Measurements from ENCODE around the gene PCARE. TPM values are rescaled to one million over a fixed set of nuclear protein-coding genes. Genes with fewer than 3 reads are reported as not detected.

PCARE gene
- total and polyA plus RNA-seq, 2 experiments from 2014 or later = not detected

DNA sequence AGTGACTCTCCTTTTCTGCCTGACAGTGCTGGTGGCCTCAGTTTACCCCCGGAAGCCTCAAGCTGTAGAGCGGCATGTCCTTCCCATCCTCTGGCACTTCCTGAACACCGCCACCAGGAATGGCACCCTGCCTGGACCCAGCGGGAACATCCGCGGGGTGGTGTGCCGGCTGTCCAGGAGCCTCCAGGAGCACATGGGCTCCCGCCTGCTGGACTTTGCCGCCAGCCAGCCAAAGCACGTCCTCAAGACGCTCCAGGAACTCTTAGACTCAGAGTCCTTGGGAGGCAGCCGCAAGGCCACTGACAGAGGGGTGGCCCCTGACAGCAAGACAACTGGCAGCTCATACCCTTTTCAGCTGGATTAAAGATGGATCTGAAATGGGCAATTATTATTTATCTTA lies 22.6 kb downstream of the PCARE start:
- H3K36me3 Mint-ChIP-seq (ENCODE audit: low read depth) = no peaks in the 10 kb centered on the region
- no peak overlapping the region for H3K4me3 Mint-ChIP-seq
- Histone ChIP-seq H2AFZ (no peak overlapping the region), H3K36me3 (ENCODE audit: insufficient read depth) (no peaks in the 10 kb centered on the region), H4K20me1 (replicated peaks; ENCODE audit: insufficient read depth) (no peaks in the 10 kb centered on the region), H3K4me2 (no peak overlapping the region), H3K9me2 (ENCODE audit: insufficient read depth) (no peaks in the 10 kb centered on the region), H3K4me1 (ENCODE audit: insufficient read depth) (peaks cover 10% of the 10 kb centered on the region), H3F3A (replicated peaks; ENCODE audit: low read depth) (no peaks in the 10 kb centered on the region), H3K79me2 (replicated peaks; ENCODE audit: insufficient read depth) (no peaks in the 10 kb centered on the region), H3K27ac (ENCODE audit: low read depth) (no peak overlapping the region), H3K27me3 (ENCODE audit: insufficient read depth) (no peaks in the 10 kb centered on the region), H3K4me3 (no peak overlapping the region)
- H3K4me1 Mint-ChIP-seq = peaks cover 24% of the 10 kb centered on the region
- H3K27me3 Mint-ChIP-seq (ENCODE audit: insufficient read depth, low read depth, poor library complexity) = peaks cover 7% of the 10 kb centered on the region
- TF ChIP-seq ZNF331 (CRISPR knock-in tag; IDR thresholded peaks at IDR 0.05; ENCODE audit: low read depth) = no peak
- no peak for TF ChIP-seq EZH2 (IDR thresholded peaks at IDR 0.05; ENCODE audit: low read depth, unreplicated experiment)
- no peak for TF ChIP-seq JUNB (IDR thresholded peaks at IDR 0.05; ENCODE audit: unreplicated experiment)
- TF ChIP-seq, protein P1, sequence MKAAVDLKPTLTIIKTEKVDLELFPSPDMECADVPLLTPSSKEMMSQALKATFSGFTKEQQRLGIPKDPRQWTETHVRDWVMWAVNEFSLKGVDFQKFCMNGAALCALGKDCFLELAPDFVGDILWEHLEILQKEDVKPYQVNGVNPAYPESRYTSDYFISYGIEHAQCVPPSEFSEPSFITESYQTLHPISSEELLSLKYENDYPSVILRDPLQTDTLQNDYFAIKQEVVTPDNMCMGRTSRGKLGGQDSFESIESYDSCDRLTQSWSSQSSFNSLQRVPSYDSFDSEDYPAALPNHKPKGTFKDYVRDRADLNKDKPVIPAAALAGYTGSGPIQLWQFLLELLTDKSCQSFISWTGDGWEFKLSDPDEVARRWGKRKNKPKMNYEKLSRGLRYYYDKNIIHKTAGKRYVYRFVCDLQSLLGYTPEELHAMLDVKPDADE (IDR thresholded peaks at IDR 0.05) = no peak
- TF ChIP-seq STAT1 (IDR thresholded peaks at IDR 0.05; ENCODE audit: unreplicated experiment) = no peak
- TF ChIP-seq, protein P2, sequence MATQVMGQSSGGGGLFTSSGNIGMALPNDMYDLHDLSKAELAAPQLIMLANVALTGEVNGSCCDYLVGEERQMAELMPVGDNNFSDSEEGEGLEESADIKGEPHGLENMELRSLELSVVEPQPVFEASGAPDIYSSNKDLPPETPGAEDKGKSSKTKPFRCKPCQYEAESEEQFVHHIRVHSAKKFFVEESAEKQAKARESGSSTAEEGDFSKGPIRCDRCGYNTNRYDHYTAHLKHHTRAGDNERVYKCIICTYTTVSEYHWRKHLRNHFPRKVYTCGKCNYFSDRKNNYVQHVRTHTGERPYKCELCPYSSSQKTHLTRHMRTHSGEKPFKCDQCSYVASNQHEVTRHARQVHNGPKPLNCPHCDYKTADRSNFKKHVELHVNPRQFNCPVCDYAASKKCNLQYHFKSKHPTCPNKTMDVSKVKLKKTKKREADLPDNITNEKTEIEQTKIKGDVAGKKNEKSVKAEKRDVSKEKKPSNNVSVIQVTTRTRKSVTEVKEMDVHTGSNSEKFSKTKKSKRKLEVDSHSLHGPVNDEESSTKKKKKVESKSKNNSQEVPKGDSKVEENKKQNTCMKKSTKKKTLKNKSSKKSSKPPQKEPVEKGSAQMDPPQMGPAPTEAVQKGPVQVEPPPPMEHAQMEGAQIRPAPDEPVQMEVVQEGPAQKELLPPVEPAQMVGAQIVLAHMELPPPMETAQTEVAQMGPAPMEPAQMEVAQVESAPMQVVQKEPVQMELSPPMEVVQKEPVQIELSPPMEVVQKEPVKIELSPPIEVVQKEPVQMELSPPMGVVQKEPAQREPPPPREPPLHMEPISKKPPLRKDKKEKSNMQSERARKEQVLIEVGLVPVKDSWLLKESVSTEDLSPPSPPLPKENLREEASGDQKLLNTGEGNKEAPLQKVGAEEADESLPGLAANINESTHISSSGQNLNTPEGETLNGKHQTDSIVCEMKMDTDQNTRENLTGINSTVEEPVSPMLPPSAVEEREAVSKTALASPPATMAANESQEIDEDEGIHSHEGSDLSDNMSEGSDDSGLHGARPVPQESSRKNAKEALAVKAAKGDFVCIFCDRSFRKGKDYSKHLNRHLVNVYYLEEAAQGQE (IDR thresholded peaks at IDR 0.05; ENCODE audit: unreplicated experiment) = no peak
- TF ChIP-seq ZNF114 (CRISPR knock-in tag; IDR thresholded peaks at IDR 0.05) = no peak
- TF ChIP-seq EZH2phosphoT487 (IDR thresholded peaks at IDR 0.05; ENCODE audit: unreplicated experiment) = no peak
- TF ChIP-seq POLR2AphosphoS5 (IDR thresholded peaks at IDR 0.05; ENCODE audit: low read depth) = no peak
- TF ChIP-seq, protein P3, sequence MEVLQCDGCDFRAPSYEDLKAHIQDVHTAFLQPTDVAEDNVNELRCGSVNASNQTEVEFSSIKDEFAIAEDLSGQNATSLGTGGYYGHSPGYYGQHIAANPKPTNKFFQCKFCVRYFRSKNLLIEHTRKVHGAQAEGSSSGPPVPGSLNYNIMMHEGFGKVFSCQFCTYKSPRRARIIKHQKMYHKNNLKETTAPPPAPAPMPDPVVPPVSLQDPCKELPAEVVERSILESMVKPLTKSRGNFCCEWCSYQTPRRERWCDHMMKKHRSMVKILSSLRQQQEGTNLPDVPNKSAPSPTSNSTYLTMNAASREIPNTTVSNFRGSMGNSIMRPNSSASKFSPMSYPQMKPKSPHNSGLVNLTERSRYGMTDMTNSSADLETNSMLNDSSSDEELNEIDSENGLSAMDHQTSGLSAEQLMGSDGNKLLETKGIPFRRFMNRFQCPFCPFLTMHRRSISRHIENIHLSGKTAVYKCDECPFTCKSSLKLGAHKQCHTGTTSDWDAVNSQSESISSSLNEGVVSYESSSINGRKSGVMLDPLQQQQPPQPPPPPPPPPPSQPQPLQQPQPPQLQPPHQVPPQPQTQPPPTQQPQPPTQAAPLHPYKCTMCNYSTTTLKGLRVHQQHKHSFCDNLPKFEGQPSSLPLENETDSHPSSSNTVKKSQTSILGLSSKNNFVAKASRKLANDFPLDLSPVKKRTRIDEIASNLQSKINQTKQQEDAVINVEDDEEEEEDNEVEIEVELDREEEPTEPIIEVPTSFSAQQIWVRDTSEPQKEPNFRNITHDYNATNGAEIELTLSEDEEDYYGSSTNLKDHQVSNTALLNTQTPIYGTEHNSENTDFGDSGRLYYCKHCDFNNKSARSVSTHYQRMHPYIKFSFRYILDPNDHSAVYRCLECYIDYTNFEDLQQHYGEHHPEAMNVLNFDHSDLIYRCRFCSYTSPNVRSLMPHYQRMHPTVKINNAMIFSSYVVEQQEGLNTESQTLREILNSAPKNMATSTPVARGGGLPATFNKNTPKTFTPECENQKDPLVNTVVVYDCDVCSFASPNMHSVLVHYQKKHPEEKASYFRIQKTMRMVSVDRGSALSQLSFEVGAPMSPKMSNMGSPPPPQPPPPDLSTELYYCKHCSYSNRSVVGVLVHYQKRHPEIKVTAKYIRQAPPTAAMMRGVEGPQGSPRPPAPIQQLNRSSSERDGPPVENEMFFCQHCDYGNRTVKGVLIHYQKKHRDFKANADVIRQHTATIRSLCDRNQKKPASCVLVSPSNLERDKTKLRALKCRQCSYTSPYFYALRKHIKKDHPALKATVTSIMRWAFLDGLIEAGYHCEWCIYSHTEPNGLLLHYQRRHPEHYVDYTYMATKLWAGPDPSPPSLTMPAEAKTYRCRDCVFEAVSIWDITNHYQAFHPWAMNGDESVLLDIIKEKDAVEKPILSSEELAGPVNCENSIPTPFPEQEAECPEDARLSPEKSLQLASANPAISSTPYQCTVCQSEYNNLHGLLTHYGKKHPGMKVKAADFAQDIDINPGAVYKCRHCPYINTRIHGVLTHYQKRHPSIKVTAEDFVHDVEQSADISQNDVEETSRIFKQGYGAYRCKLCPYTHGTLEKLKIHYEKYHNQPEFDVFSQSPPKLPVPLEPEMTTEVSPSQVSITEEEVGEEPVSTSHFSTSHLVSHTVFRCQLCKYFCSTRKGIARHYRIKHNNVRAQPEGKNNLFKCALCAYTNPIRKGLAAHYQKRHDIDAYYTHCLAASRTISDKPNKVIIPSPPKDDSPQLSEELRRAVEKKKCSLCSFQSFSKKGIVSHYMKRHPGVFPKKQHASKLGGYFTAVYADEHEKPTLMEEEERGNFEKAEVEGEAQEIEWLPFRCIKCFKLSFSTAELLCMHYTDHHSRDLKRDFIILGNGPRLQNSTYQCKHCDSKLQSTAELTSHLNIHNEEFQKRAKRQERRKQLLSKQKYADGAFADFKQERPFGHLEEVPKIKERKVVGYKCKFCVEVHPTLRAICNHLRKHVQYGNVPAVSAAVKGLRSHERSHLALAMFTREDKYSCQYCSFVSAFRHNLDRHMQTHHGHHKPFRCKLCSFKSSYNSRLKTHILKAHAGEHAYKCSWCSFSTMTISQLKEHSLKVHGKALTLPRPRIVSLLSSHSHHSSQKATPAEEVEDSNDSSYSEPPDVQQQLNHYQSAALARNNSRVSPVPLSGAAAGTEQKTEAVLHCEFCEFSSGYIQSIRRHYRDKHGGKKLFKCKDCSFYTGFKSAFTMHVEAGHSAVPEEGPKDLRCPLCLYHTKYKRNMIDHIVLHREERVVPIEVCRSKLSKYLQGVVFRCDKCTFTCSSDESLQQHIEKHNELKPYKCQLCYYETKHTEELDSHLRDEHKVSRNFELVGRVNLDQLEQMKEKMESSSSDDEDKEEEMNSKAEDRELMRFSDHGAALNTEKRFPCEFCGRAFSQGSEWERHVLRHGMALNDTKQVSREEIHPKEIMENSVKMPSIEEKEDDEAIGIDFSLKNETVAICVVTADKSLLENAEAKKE (CRISPR knock-in tag; IDR thresholded peaks at IDR 0.05) = no peak
- TF ChIP-seq, protein P4, sequence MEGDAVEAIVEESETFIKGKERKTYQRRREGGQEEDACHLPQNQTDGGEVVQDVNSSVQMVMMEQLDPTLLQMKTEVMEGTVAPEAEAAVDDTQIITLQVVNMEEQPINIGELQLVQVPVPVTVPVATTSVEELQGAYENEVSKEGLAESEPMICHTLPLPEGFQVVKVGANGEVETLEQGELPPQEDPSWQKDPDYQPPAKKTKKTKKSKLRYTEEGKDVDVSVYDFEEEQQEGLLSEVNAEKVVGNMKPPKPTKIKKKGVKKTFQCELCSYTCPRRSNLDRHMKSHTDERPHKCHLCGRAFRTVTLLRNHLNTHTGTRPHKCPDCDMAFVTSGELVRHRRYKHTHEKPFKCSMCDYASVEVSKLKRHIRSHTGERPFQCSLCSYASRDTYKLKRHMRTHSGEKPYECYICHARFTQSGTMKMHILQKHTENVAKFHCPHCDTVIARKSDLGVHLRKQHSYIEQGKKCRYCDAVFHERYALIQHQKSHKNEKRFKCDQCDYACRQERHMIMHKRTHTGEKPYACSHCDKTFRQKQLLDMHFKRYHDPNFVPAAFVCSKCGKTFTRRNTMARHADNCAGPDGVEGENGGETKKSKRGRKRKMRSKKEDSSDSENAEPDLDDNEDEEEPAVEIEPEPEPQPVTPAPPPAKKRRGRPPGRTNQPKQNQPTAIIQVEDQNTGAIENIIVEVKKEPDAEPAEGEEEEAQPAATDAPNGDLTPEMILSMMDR (conservative IDR thresholded peaks at IDR 0.05; ENCODE audit: low read depth in 2 of 2) = no peak
- no peak for TF ChIP-seq CREB1 (CRISPR knock-in tag; IDR thresholded peaks at IDR 0.05; ENCODE audit: low read depth)
- no peak for TF ChIP-seq NANOG (IDR thresholded peaks at IDR 0.05; ENCODE audit: borderline replicate concordance)
- no peak for ATAC-seq
- no peak for DNase-seq (ENCODE audit: low spot score)
- H3K27ac Mint-ChIP-seq = no peak overlapping the region; the same call in 1 of the 2 replicates
- no peaks in the 10 kb centered on the region for H3K9me3 Mint-ChIP-seq
